ENCODE measurements around the gene CALML6.
"Not testable (repeated sequence)": the region's sequence is repeated elsewhere in the genome, so short reads cannot be mapped to it uniquely, and the experiment has no call there.

CALML6 gene

DNA sequence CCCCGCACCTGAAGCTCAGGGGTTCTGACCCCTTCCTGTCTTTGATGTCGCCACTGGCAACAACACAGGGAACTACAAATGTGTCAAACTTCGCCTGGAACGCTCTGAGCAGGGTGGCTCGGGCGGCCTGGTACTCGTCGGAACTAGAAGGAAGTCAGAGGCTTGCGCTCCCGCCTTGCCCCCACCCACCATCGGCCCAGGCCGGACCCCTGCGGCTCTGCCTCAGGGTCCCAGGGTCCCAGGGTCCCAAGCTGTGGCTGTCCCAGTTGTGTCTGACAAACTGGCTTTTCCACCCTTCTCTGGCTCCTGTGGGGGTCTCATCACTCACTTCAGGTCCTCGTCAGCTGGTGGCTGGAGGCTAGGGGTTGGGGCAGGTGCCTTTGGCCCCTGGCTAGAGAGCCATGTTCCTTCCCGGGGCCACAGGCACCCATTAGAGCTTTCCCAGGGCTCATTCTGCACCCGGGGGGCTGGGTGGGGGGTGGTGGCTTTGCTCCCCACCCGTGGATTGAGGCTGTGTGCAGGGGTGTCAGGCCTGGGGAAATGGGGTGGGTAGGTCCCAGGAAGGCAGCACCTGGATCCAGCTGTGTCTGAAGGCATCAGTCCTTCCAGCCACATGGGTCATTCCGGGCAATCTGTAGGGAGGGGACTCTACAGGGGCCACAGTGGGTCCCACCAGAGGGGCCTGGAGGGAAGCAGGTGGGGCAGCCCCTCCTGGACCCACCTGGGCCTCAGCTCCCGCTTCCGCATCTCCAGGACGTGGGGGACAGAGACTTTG lies 12.0 kb downstream of the CALML6 start:
- DNase-seq = no peak

DNA sequence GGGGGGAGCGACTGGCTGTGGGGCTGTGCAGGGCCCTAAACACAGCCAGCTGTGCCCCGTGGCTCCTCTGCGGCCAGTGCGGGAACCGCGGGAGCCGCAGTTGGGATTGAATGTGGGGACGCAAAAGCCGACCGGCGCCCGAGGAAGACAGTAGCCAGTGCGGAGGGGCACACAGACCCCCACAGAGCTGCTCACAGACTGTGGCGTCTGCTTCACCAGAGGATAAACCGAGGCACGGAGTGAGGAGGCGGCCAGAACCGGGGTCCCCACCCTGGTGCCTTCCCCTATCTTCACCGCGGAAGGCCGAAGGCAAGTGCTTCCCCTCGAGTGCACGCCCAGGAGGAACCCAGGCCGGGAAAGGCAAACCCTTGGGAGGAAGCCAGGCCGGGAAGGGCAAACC lies 12.7 kb downstream of the CALML6 start:
- no peak for DNase-seq

DNA sequence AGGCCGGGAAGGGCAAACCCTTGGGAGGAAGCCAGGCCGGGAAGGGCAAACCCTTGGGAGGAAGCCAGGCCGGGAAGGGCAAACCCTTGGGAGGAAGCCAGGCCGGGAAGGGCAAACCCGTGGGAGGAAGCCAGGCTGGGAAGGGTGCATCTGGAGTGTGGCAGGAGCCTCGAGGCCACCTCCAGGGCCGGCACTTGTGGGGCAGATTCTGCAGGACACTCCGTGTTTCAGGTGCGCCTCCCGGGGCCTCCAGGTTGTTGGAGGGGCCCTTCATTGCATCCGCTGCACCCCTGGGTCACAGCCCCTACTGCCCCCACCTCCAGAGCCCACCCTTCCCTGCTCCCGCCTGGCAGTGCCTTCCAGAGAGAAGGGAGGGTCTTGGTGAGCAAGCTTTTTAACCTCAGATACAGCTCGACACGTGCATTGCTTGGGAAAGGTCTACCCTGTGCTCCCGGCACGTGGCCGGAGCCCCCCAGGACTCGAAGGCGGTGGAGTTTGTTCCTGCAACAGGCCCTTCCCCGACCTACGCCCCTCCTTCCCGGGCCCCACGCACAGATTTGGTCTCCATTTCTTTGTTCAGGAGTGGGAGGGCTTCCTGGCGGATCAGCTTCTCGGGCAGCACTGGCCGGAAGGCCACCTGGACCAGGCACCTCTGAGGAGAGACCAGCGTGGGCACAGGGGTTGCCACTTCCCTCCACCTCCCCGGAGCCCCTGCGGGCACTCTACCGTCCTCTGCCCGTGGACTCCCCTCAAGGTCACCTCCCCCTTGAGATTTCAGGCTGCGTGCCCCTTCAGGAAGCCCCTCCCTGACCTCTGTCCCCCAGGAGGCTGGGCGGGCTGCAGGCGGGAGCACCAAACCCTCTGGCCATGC lies 13.4 kb downstream of the CALML6 start:
- DNase-seq = no peak

DNA sequence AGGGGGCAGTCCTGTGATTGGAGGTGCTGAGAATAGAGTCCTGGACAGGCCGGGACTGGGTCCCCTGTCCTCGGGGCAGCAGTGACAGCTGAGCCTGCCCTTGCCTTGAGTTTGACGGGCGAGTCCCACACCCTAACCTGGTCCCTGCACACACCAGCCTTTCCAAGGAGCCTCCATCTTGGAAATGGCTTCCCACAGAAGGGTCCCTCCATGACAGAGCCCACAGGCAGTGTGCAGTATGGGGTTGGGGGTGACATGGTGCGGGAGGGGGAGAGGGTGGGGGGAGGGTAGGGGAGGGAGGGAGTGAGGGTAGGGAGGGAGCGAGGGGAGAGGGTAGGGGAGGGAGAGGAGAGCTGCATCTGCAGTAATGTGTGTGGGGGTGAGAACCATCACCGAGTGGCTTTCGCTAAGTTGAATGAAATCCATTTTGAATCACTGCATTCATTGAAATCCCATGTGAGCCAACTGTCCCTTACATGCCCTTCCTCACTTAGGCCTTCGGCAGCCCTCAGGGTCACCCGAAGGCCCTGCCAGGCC lies 14.1 kb downstream of the CALML6 start:
- DNase-seq = no peak

DNA sequence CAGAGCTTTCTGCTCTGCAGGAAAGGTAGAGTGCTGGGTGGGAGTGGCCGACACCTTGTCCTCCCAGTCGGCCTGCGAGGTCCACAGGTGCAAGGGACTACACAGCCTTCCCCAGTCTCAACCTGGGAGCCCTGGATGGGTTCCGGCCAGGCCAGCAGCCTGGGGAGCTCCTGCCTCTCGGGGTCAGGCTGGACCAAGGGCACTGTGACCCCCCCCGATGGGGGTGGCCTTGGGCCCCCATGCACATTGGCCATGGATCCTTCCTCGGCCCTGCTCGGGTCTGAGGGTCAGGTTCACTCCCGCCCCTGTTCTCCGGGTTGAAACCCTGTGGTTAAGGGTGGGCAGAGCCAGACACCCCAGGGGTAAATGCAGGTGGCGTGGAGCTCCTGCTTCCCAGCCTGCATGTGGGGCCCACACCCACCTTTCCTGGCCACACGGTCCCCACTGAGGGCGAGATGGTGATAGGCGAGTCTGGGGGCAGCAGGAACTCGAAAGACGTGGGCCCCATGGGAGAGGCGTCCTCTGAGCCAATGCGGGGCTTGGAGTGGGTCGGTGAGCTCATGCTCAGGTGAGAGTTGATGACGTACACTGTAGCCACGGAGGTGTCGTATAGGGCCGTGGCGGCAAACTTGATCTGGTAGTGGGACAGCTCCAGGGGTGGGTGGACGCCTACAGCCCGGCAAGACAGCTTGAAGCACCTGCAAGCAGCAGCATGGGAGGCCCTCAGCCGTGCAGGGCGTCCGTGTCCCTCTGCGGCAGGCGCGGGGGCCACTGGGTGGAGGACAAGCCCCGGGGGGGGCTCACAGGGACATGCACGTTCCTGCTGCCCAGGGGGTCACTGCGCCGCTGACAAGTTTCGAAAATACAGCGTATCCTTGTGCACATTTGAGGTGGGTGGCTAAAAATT lies 14.8 kb downstream of the CALML6 start:
- DNase-seq = no peak

DNA sequence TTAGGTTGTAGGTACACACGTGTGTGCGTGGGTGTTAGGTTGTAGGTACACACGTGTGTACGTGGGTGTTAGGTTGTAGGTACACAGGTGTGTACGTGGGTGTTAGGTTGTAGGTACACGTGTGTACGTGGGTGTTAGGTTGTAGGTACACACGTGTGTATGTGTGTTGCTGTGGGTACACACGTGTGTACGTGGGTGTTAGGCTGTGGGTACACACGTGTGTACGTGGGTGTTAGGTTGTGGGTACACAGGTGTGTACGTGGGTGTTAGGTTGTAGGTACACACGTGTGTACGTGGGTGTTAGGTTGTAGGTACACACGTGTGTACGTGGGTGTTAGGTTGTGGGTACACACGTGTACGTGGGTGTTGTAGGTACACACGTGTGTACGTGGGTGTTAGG lies 19.8 kb downstream of the CALML6 start:
- not testable (repeated sequence) for DNase-seq

DNA sequence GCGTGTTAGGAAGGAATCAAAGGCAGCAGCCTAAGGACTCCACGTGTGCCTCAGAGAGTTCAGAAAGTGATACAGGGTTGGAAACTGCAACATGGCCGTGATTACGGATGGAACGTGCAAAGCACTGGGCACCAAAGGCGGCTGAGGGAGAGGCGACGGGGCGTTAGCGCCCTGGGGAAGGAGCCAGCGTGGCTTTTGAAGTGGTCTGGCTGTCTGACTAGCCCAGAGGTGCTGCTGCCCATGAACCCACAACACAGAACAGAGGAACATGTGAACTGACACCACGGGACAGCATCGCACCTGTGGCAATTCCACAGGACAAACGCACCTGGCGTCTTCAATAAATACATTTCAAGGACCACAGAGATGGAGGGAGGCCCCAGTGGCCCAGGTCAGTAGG lies 22.0 kb downstream of the CALML6 start:
- no peak for DNase-seq

DNA sequence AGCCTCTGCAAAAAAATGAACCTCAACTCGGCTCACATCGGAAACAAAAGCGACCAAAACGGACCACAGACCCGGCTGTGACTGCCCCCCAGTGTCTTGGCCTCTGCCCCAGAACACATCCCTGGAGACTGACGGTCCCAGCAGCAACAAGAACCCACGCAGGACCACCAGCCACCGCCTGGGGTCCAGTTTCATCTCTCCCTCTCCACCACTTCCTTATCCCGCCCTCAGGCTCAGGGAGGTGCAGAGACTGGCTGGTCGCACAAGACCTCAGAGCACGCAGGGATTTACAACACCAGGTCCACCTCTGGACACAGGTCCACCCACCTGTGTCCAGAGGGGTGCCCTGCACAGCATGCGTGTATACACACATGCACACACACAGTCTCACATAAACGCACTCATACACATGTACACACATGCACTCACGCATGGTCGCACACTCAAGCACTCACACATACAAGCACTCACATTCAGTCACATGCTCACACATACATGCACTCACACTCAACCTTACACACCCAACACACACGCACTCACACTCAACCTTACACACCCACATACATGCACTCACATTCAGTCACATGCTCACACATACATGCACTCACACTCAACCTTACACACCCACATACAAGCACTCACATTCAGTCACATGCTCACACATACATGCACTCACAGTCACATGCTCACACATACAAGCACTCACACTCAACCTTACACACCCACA lies 22.7 kb downstream of the CALML6 start:
- no peak for DNase-seq

DNA sequence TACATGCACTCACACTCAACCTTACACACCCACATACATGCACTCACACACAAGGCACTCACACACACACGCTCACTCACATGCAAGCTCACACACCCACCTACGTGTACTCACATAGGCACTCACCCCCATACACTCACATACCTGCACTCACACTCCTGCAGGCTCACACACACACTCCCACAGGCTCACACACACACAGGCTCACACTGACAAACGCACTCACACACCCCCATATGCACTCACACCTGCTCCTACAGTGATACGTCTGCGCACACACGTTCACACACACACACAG lies 23.2 kb downstream of the CALML6 start:
- no peak for DNase-seq

DNA sequence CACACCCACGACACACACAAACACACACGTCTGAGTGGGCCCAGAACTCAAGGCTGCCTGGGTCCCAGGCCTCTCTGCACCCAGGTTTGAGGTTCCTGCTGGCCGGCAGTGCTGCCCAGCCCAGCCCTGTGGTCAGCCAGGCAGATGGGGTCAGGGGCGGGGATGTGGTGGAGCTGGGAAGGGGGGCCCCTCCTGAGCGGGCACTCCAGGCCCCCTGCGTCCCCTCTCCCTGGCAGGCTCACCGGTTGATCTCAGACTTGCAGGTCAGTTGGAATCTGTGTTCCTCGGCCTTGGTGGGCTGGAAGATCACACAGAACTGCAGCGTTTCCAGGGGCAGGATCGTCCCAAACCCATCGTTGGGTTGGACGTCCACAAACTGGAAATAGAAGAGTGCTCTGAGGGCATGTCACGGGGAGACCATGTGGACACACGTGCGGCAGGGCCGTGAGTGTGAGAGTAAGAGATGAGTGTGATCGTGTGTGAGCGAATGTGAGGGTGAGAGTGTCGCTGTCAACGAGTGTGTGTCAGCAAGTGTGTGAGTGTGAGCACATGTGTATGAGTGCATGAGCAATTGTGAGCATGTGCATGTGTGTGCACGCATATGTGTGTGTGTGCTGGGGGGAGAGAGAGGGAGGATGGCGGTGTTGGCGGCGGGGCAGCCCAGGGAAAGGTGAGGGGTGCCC lies 23.7 kb downstream of the CALML6 start:
- DNase-seq = no peak

DNA sequence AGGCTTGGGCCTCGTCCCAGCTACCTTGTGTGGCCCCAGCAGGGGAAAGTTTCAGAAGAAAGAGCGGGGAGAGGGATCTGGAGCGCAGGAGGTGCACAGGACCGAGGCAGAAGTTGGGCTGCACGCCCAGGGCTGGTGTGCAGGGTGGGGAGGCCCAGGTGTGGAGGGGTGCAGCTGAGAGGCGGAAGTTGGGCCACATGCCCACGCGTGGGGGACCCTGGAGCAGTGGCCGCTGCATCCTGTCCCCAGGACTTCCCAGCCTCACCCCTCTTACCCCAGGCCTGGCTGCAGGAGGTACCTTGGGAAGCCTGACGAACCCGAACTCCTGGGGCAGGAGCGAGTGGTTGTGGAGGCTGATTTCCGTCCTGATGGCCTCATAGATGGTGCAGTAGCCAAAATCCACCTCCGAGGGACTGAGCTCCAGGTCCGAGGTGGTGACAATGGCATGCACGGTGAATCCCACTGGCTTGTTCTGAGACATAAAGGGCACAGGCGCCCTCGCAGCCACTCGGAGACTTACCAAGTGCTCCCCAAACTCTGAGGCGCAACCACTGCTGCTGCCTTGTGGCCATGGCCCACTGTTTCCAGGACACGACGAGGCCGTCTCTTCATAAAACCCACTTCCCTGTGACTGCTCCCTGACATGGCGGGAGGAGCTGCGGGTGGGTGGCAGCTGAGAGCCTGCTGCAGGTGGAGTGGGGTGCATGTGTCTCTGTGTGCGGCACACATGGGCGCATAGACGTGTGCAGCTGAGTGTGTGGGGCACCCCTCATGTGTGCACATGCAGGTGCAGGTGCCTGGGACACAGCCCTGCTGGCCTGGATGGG lies 24.4 kb downstream of the CALML6 start:
- DNase-seq = no peak

DNA sequence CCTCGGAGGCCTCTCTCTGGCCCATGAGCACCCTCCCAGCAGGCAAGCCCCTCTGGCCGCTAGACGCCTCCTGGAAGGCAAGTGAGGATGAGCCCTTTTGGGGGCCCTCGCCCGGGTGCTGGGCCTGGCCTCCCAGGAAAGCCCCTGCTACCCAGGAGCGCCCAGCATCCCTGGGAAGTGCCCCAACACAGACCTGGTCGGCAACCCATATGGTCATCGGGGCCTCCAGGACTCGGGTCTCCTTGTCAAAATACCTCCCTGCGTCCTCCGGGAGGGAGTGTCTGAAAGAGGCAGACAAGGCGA lies 25.0 kb downstream of the CALML6 start:
- DNase-seq = no peak

DNA sequence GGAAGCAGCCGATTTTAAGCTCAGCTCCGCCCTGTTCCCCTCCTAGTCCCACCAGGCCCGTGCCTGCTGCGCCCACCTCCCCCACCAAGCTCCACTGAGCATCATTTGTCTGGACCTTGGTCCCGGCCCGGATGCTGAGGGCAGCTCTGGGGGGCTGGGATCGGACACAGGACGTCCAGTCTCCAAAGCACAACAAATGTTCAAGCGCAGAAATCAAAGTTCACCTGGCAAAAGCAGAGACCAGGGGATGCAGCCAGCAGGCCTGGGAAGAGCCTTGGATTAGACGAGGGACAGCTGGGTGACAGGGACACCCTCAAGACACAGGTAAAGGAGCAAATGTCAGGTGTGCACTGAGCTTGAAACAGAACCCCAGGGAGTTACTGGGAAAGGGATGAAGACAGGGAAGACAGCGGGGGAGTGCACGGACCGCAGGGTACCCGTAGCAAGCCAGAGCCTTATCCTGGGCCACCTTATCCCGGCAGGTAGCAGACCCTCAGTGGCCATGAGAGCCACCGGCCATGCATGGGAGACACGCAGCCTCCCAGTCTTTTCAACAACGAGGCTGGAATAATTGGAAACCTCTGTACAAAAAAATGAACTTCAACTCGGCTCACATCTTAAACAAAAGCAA lies 26.3 kb downstream of the CALML6 start:
- DNase-seq = no peak

DNA sequence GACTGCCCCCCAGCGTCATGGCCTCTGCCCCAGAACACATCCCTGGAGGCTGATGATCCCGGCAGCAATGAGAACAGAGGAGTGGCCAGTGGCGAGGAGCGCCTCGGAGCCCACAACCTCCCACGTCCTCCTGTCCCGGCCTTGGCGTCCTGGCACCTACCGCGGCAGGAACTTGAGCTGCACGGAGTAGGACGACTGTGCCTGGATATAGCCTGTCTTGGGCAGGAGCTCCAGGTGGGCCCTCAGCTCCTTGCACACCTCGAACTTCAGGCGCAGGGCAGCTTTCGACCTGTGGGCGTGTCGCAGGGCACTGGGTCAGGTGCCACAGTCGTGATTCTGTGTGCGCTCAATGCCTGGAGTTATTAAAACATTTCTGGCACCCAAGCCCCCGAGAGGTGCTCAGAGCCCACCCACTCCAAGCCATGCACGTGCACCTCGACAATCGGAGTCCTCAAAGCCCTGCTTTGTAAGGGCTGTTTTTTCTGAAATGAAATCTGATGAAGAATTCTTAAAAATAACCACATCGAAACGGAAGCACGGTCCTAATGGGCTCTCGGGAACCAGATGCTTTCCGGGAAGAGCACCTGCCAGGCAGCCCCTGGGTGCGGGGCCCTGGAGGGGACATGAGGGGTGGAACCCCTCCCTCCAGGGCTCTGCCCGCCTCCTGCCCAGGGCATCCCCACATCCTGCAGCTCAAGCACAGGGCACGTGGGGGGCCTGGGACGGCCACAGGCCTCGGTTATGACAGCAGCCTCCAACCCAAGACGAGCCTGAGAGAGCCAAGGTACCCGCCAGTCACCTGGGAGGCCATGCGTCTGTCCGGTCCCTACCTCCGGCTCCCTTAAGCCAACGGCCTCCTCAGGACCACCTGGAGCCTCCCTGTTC lies 27.1 kb downstream of the CALML6 start:
- no peak for DNase-seq

DNA sequence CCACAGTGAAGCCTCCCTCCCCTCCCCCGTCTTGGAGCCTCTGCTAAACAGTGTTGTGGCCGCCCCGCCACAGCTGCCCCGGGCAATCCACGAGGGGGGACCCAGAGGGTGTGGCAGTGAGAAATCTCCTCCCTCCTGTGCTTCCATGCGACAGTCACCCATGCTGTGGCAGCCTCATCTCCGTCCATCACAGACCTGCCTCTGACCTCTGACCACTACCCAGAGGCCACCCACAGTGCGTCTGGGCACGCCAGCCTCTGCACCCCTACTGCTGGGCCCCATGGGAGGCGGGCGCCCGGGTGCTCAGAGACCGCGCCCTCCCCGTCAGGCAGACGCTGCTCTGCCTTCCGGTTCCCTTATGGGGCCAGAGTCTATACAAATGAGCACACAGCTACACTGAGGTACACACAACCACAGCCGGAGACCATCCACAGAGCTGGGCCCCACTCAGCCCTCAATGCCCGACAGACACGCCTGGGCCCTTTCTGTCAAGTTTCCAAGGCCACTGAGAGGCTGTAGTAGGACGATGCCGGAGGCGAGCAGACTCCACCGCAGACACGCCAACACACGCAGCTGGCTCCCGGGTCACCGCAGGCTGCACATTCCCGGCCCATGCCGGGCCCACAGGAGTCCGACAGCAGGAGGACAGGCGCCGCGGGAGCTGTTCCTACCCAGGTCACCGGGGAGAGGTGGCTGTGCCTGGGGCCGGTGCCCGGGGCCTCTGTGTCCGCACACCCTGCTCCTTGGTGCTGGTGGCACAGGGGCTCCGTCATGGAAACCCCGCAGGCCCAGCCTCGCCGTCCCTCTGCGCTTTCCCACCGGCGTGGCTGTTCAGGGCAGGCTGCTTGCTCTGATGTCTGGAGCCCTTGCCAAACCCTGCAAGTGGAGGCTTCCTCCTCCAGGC lies 27.9 kb downstream of the CALML6 start:
- DNase-seq = no peak

DNA sequence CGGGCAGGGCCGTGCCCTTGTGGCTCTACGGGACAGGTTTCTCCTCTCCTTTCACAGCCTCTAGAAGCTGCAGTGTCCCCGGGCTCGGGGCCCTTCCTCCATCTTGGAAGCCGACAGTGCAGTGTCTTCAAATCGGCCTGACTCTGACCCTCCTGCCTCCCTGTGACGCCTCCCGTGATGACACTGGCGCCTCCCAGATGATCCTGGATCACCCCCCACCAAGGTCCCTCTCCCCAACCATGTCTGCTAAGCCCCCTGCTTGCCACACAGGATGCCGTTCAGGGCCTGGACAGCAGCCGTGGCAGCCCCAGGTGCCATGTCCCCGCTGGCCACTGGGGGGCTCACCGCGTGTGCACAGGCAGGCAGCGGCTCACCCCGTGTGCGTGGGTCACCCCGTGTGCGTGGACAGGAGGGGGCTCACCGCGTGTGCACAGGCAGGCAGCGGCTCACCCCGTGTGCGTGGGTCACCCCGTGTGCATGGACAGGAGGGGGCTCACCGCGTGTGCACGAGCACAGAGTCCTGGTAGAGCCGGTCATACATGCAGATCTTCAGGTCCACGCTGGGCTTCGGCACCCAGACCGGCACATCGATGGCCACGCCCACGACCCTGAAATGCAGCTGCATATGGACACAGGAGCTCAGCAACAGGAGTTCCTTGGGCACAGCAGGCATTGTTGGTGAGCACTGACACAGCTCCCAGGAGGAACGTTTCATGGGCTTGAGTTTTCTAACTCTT lies 28.9 kb downstream of the CALML6 start:
- peak; percentile 45 for DNase-seq

DNA sequence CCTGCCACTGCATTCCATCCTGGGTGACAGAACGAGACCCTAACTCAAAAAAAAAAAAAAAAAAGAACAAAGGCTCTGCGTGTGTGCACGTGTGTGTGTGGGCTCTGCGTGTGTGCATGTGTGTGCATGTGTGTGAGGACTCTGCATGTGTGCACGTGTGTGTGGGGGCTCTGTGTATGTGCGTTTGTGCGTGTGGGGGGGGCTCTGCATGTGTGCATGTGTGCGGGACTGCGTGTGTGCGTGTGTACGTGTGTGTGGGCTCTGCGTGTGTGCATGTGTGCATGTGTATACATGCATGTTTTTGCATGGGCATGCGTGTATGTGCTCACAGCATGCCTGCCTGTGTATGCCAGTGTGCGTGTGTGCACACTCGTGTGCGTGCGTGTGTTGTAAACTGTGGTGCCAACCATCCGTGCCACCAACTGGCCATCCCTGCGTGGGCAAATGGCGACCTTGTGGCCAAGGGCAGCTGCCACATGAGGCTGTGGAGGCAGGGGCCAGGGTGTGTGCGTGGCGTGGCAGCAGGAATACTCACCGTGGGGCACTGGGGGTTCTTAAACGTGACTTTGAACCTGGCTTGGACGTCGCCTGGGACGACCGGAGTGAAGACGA lies 30.8 kb downstream of the CALML6 start:
- DNase-seq = no peak

Data from activated CD4-positive, alpha-beta T cell treated with anti-CD3 and anti-CD28 coated beads, Interleukin-10, Interleukin-2, amounts not matched to agents 100 ng/mL and 50 ng/mL, durations not matched to agents 16 hours and 8 hours (primary cell).